ENCODE data around the gene AXIN1. TPM values are rescaled to one million over a fixed set of nuclear protein-coding genes. Genes with fewer than 3 reads are reported as not detected.

AXIN1 gene
- polyA plus RNA-seq, 2 of the 4 experiments (the other 2 are of a cell fraction), result 8.7 to 19.3 TPM

Other genes starting within 250 kb of the AXIN1 start
- gene NPRL3, start 214.1 kb downstream of the AXIN1 start, polyA plus RNA-seq (2011; rRNA removed), result 15.8 and 17.0 TPM in 2 replicates
- gene NPRL3, start 214.1 kb downstream of the AXIN1 start, polyA plus RNA-seq (2017; fragmentation: RNase III; extraction: RNeasy Plus Mini Kit Qiagen cat#74134 plus additional on column Dnase treatment), result 24.6 to 28.4 TPM (median 25.9 TPM) in 3 replicates
- not detected in 2 replicates for gene HBZ, start 200.1 kb downstream of the AXIN1 start, polyA plus RNA-seq (2011; rRNA removed)
- not detected in 3 replicates for gene HBZ, start 200.1 kb downstream of the AXIN1 start, polyA plus RNA-seq (2017; fragmentation: RNase III; extraction: RNeasy Plus Mini Kit Qiagen cat#74134 plus additional on column Dnase treatment)
- not detected in 2 replicates for gene HBM, start 186.7 kb downstream of the AXIN1 start, polyA plus RNA-seq (2011; rRNA removed)
- not detected in 3 replicates for gene HBM, start 186.7 kb downstream of the AXIN1 start, polyA plus RNA-seq (2017; fragmentation: RNase III; extraction: RNeasy Plus Mini Kit Qiagen cat#74134 plus additional on column Dnase treatment)
- 0.20 and 0.26 TPM in 2 replicates for gene HBA2, start 179.8 kb downstream of the AXIN1 start, polyA plus RNA-seq (2011; rRNA removed)
- gene HBA2, start 179.8 kb downstream of the AXIN1 start, polyA plus RNA-seq (2017; fragmentation: RNase III; extraction: RNeasy Plus Mini Kit Qiagen cat#74134 plus additional on column Dnase treatment), result 0.23 to 0.68 TPM in 2 of 3 replicates, not detected in the other
- not detected in 2 replicates for gene HBA1, start 176.0 kb downstream of the AXIN1 start, polyA plus RNA-seq (2011; rRNA removed)
- gene HBA1, start 176.0 kb downstream of the AXIN1 start, polyA plus RNA-seq (2017; fragmentation: RNase III; extraction: RNeasy Plus Mini Kit Qiagen cat#74134 plus additional on column Dnase treatment), result 0.51 to 1.3 TPM (median 0.58 TPM) in 3 replicates
- 2.0 and 2.3 TPM in 2 replicates for gene HBQ1, start 172.3 kb downstream of the AXIN1 start, polyA plus RNA-seq (2011; rRNA removed)
- gene HBQ1, start 172.3 kb downstream of the AXIN1 start, polyA plus RNA-seq (2017; fragmentation: RNase III; extraction: RNeasy Plus Mini Kit Qiagen cat#74134 plus additional on column Dnase treatment), result 2.8 to 4.7 TPM (median 3.2 TPM) in 3 replicates
- 34.5 and 51.6 TPM in 2 replicates for gene LUC7L, start 123.3 kb downstream of the AXIN1 start, polyA plus RNA-seq (2011; rRNA removed)
- 64.5 to 67.6 TPM (median 65.3 TPM) in 3 replicates for gene LUC7L, start 123.3 kb downstream of the AXIN1 start, polyA plus RNA-seq (2017; fragmentation: RNase III; extraction: RNeasy Plus Mini Kit Qiagen cat#74134 plus additional on column Dnase treatment)
- gene FAM234A, start 117.9 kb downstream of the AXIN1 start, polyA plus RNA-seq (2011; rRNA removed), result 25.6 and 27.4 TPM in 2 replicates
- gene FAM234A, start 117.9 kb downstream of the AXIN1 start, polyA plus RNA-seq (2017; fragmentation: RNase III; extraction: RNeasy Plus Mini Kit Qiagen cat#74134 plus additional on column Dnase treatment), result 52.3 to 54.9 TPM (median 53.3 TPM) in 3 replicates
- 2.1 and 2.6 TPM in 2 replicates for gene RGS11, start 76.8 kb downstream of the AXIN1 start, polyA plus RNA-seq (2011; rRNA removed)
- gene RGS11, start 76.8 kb downstream of the AXIN1 start, polyA plus RNA-seq (2017; fragmentation: RNase III; extraction: RNeasy Plus Mini Kit Qiagen cat#74134 plus additional on column Dnase treatment), result 4.2 to 6.7 TPM (median 5.3 TPM) in 3 replicates
- 0.82 and 1.1 TPM in 2 replicates for gene ARHGDIG, start 72.1 kb downstream of the AXIN1 start, polyA plus RNA-seq (2011; rRNA removed)
- 1.3 to 1.9 TPM (median 1.4 TPM) in 3 replicates for gene ARHGDIG, start 72.1 kb downstream of the AXIN1 start, polyA plus RNA-seq (2017; fragmentation: RNase III; extraction: RNeasy Plus Mini Kit Qiagen cat#74134 plus additional on column Dnase treatment)
- 0.21 and 0.45 TPM in 2 replicates for gene PDIA2, start 69.6 kb downstream of the AXIN1 start, polyA plus RNA-seq (2011; rRNA removed)
- gene PDIA2, start 69.6 kb downstream of the AXIN1 start, polyA plus RNA-seq (2017; fragmentation: RNase III; extraction: RNeasy Plus Mini Kit Qiagen cat#74134 plus additional on column Dnase treatment), result 0.42 to 0.82 TPM (median 0.52 TPM) in 3 replicates
- gene MRPL28, start 17.8 kb upstream of the AXIN1 start, polyA plus RNA-seq (2011; rRNA removed), result 115 and 130 TPM in 2 replicates
- 139 to 144 TPM (median 139 TPM) in 3 replicates for gene MRPL28, start 17.8 kb upstream of the AXIN1 start, polyA plus RNA-seq (2017; fragmentation: RNase III; extraction: RNeasy Plus Mini Kit Qiagen cat#74134 plus additional on column Dnase treatment)
- gene PGAP6, start 29.3 kb upstream of the AXIN1 start, polyA plus RNA-seq (2011; rRNA removed), result 25.9 and 36.0 TPM in 2 replicates
- 32.3 to 38.1 TPM (median 36.2 TPM) in 3 replicates for gene PGAP6, start 29.3 kb upstream of the AXIN1 start, polyA plus RNA-seq (2017; fragmentation: RNase III; extraction: RNeasy Plus Mini Kit Qiagen cat#74134 plus additional on column Dnase treatment)
- 229 and 239 TPM in 2 replicates for gene NME4, start 44.5 kb upstream of the AXIN1 start, polyA plus RNA-seq (2011; rRNA removed)
- 301 to 349 TPM (median 339 TPM) in 3 replicates for gene NME4, start 44.5 kb upstream of the AXIN1 start, polyA plus RNA-seq (2017; fragmentation: RNase III; extraction: RNeasy Plus Mini Kit Qiagen cat#74134 plus additional on column Dnase treatment)
- gene DECR2, start 49.2 kb upstream of the AXIN1 start, polyA plus RNA-seq (2011; rRNA removed), result 15.5 and 17.9 TPM in 2 replicates
- gene DECR2, start 49.2 kb upstream of the AXIN1 start, polyA plus RNA-seq (2017; fragmentation: RNase III; extraction: RNeasy Plus Mini Kit Qiagen cat#74134 plus additional on column Dnase treatment), result 31.0 to 38.0 TPM (median 34.2 TPM) in 3 replicates
- gene RAB11FIP3, start 72.9 kb upstream of the AXIN1 start, polyA plus RNA-seq (2011; rRNA removed), result 6.7 and 9.7 TPM in 2 replicates
- 18.0 to 19.1 TPM (median 18.4 TPM) in 3 replicates for gene RAB11FIP3, start 72.9 kb upstream of the AXIN1 start, polyA plus RNA-seq (2017; fragmentation: RNase III; extraction: RNeasy Plus Mini Kit Qiagen cat#74134 plus additional on column Dnase treatment)
- gene CAPN15, start 175.0 kb upstream of the AXIN1 start, polyA plus RNA-seq (2011; rRNA removed), result 10.0 and 11.4 TPM in 2 replicates
- gene CAPN15, start 175.0 kb upstream of the AXIN1 start, polyA plus RNA-seq (2017; fragmentation: RNase III; extraction: RNeasy Plus Mini Kit Qiagen cat#74134 plus additional on column Dnase treatment), result 31.3 to 33.9 TPM (median 33.3 TPM) in 3 replicates
- 0.04 TPM in 1 of 2 replicates, not detected in the other for gene PRR35, start 207.7 kb upstream of the AXIN1 start, polyA plus RNA-seq (2011; rRNA removed)
- gene PRR35, start 207.7 kb upstream of the AXIN1 start, polyA plus RNA-seq (2017; fragmentation: RNase III; extraction: RNeasy Plus Mini Kit Qiagen cat#74134 plus additional on column Dnase treatment), result 0.04 to 0.10 TPM (median 0.04 TPM) in 3 replicates
- 0.03 and 0.13 TPM in 2 replicates for gene NHLRC4, start 214.3 kb upstream of the AXIN1 start, polyA plus RNA-seq (2011; rRNA removed)
- 0.07 to 0.09 TPM (median 0.08 TPM) in 3 replicates for gene NHLRC4, start 214.3 kb upstream of the AXIN1 start, polyA plus RNA-seq (2017; fragmentation: RNase III; extraction: RNeasy Plus Mini Kit Qiagen cat#74134 plus additional on column Dnase treatment)
- gene PIGQ, start 217.2 kb upstream of the AXIN1 start, polyA plus RNA-seq (2011; rRNA removed), result 13.2 and 15.7 TPM in 2 replicates
- gene PIGQ, start 217.2 kb upstream of the AXIN1 start, polyA plus RNA-seq (2017; fragmentation: RNase III; extraction: RNeasy Plus Mini Kit Qiagen cat#74134 plus additional on column Dnase treatment), result 25.2 to 32.2 TPM (median 31.2 TPM) in 3 replicates
- gene RAB40C, start 237.3 kb upstream of the AXIN1 start, polyA plus RNA-seq (2011; rRNA removed), result 4.4 and 4.9 TPM in 2 replicates
- 8.1 to 9.7 TPM (median 8.5 TPM) in 3 replicates for gene RAB40C, start 237.3 kb upstream of the AXIN1 start, polyA plus RNA-seq (2017; fragmentation: RNase III; extraction: RNeasy Plus Mini Kit Qiagen cat#74134 plus additional on column Dnase treatment)